Activated gamma-delta T cell treated with anti-CD3 and anti-CD28 coated beads, Interleukin-2, amount 50 U/mL, for 16 hours (primary cell): Measurements from ENCODE around the gene DLL1.

Experiments used
- DNase-seq: peaks from one replicate; pipeline ENCODE4 v3.0.0-alpha.2; 2020; ENCODE audit warnings: low read depth

Gene DLL1

GRCh38 chr6:170250455-170250854 is 40.4 kb downstream of the DLL1 start:
- DNase-seq, result no peak

- no peak for DNase-seq
Observed at GRCh38 chr6:170249817-170250216, 41.1 kb downstream of the DLL1 start.

GRCh38 chr6:170248861-170249600 is 41.8 kb downstream of the DLL1 start:
- DNase-seq, result no peak

DNA sequence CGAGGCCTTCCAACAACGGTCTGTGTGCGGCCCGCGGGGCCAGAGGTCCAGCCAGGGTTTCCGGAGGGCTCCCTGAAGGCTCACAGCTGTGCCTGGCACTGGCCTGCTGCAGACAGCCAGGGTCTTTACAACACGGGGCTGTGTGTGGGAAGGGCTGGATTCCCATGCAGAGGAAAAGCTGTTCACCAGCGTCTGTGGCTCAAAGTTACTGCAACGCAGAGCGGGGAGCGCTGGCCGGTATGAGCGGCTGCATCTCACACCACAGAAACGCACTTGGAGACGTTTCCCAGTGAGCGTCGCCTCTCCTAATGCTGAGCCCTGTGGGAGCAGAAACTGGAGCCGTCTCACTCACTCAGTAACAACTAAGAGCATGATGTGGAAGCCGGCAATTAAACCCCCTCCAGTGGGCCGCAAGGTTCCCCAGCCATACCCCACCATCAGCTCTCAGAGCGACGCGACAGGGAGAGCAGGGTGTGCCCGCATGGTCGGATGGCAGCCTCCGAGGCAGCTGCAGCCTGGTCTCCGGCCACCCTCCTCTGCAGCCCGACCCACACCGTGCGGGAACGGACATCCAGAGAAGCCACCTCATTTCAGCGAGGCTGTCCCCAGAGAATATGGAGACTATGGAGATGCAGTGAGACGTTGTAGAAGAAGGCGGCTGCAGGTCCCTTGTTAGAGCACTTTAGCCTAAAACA is 42.6 kb downstream of the DLL1 start:
- no peak for DNase-seq

- no peak for DNase-seq
Observed at GRCh38 chr6:170247178-170247701, 43.6 kb downstream of the DLL1 start.

GRCh38 chr6:170245475-170245992 is 45.3 kb downstream of the DLL1 start:
- DNase-seq, result no peak

DNA sequence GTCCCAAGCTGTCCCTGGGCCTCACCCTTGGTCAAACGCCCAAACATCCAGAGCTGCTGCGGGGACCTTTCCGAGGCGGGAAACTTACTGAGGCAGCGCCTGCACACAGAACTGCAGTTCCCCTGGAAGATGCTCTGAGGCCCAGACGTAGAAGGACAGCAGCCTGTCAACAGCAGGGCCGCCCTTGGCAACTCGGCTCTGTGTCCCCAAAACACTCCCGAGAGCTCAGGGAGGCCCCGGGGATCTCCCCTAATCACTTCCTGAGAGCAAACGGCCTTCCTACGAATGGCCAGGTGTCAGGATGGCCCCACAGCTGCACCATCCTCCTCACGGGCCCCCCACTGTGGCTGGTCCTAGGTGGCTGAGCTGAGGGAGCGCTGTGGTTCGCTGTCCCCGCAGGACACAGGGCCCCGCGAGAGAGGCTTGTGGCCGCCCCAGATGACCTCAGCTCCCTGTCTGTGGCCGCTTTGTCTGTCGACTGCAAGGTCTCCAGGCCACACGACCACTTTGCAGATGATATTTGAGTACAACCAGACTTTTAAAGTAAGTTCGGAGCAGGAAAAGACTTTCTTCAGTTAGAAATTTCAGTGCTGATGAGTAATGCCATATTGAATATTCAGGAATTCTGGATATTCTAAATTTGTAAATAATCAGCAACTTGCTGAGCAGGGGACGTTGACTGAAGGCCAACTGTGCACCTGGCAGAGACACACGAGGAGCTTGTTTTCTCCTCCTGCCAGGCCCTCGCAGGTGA is 46.0 kb downstream of the DLL1 start:
- no peak for DNase-seq

- DNase-seq, result no peak
Observed at GRCh38 chr6:170243791-170244291, 47.0 kb downstream of the DLL1 start.

DNA sequence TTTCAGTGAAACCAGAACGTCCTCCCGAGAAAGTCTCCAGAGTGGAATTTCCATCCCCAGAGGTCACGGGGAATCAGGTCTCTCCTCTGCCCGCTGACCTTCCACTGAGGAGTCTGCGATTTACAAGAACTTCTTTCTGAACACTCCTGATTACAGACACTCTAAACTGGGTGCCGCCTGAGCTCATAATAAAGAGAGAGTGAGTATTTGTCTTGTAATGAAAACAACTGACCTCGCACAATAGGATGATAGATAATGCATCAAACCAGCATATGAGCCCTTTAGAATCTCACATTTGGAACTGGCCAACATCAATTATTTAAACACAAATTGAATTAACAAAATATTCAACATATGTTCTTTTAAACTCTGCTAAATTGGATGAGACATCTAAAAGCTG is 47.5 kb downstream of the DLL1 start:
- no peak for DNase-seq

DNA sequence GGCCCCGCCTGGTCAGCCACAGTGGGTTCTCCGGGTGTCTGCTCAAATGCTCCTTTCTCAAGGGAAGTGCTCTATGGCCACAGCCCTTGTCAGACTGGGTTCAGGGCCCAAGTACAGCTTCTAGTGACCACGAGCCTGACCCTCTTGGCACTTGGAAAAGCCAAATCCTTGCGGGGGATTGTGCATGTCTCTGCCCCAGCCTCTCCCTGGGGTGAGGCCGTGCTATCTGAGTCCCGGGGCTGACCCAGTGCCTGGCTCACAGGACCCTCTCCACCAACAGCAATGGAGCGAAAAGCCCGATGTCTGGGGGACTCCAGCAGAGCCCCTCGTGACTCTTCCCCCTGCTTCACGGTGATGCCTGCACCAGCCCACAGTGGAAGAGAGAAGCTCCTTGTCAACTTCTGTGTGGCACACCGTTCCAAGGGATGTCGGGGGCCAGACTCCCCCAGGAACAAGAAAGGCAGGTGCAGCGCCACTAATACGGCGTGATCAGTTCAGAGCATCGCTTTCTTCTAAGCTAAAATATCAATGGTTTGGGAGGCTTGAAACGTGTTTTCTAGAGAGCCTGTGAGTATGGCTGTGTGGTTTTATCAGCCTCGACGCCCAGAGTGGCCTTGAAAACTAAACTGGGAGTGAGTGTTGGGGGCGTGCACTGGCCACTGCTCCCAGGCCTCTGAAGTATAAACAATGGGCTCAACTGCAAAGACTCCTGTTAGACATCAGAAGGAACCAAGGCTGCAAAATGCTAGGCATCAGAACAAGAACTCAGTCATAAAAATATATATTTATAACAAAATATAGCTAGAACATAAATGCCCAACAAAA is 51.9 kb downstream of the DLL1 start:
- no peak for DNase-seq

DNA sequence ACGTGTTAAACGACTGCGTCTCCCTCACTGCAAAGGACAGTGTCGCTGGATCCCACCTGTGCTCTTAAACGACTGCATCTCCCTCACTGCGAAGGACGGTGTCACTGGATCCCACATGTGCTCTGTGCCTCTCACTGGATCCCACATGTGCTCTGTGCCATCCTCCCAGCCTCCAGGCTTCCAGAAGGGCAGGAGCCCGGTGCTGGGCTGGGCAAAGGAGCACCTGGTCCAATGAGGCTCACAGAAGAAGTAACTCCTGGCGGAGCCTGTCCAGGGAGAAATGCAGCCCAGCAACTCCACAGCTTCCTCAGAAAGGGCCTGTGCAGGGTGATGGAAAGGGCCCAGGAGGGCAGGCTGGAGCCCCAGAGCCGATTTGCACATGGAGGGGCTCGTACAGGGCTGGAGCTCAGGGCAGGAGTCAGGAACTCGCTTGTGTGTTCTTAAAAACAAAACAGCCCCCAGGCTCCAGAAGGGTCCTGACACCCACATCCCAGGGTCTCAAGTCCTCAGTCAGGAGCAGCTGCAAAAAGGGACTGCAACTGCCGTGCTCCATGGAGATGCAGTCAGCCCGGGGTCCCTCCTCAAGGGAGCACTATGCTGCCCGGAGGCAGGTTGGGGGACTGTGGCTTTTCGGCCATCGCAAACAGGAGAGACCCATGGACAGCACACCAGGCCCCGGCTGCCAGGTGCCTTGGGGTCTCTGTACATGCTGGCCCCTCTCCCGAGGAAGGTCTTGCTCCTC is 52.7 kb downstream of the DLL1 start:
- DNase-seq, result no peak

- DNase-seq, result no peak
Observed at GRCh38 chr6:170236131-170236836, 54.6 kb downstream of the DLL1 start.

GRCh38 chr6:170235391-170236125 is 55.3 kb downstream of the DLL1 start:
- DNase-seq, result no peak

DNA sequence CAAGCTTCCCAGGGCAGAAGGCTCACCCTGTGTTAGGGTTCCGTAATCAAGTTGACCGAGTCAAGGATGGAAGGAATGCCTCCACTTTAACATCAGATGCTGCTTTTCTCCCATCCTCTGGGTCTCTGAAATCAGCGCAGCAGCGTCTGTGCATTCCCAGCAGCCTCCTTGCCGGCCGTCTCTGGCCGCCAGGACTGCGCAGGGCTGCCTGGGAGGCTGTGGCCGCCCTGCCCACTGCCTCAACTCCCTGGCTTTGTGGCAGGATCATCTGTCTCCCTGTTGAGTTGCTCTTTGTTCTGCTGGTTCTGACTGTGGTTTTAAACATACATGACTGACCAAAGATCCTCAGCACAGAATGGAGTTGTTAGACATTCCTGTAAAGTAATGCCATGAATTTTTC is 56.5 kb downstream of the DLL1 start:
- no peak for DNase-seq

DNA sequence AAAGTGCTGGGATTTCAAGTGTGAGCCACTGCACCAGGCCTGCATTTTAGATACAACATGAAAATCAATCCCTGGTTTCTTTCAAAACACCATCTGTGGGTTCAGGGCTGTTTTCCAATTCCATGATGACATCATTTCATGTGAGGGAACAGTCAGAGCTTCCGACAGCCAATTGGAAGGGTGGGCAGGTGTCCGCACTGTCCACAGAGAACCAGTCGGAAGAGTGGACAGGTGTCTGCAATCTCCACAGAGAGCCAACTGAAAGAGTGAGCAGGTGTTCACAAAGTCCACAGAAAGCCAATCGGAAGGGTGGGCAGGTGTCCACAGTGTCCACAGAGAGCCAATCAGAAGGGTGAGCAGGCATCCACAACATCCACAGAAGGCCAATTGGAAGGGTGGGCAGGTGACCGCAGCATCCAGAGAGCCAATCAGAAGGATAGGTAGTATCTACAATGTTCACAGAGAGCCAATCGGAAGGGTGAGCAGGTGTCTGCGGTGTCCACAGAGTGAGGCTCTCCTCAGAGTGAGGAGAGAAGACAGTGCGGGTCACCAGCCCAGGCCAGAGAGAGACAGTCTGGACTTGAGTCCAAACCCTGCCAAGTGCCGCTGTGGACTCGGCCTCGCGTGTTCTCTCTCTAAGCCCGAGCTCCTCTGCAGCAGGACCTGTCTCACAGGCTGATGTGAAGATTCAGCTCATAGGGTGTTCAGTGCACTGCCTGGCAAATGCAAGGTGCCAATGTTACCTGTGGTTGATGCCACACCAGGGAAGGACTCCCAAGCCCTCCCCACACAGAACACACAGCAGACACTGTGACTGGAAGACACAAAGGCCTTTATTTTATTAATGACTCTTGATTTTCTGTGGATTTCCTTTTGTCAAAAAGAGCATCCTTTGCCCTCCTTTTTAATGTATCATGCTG is 57.3 kb downstream of the DLL1 start:
- DNase-seq, result no peak
